HG03175 (cell line): ENCODE data around the gene VSIG2.
"Not testable (repeated sequence)": the region's sequence is repeated elsewhere in the genome, so short reads cannot be mapped to it uniquely, and the experiment has no call there.

Experiments used
- ATAC-seq: cut with Tn5 transposase; IDR thresholded peaks from one replicate; pipeline ENCODE4 v1.9.1; 2021; ENCODE audit warnings: mild to moderate bottlenecking, moderate library complexity; ENCODE audit not compliant: unreplicated experiment

Gene VSIG2, protein sequence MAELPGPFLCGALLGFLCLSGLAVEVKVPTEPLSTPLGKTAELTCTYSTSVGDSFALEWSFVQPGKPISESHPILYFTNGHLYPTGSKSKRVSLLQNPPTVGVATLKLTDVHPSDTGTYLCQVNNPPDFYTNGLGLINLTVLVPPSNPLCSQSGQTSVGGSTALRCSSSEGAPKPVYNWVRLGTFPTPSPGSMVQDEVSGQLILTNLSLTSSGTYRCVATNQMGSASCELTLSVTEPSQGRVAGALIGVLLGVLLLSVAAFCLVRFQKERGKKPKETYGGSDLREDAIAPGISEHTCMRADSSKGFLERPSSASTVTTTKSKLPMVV

DNA sequence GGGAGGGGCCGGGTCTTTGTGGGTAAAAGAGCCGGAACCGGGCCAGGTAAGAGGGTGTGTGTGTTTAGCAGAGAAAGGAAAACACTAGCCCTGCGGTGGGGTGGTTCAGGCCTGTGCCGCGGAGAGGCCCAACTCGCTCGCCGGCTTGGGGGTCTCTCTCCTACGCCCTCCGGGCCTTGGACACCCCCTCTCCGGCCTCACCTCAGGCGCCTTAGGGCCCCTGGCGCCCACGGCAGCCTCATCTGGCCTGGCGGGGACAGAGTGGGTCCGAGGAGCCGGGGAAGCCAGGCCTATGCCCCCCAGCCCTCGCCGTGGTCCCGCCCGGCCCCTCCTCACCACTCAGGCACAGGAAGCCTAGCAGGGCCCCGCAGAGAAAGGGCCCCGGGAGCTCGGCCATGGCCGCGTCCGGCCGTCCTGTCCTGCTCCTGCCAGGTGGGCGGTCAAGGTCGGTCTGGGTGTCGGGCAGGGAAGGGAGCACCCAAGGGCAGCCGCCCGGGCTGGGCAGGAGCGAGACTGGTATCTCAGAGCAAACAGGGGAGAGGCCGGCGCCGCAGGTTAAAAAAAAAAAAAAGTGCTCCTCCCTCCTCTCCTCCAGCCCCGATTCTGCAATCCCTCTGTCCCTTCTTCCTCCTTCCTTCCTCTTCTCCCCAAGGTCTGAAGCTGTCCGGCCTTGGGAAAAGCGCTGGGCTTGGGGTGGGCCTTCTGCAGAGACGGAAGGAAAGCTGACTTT, at the start of gene VSIG2:
VSIG2 (minus strand) TSS at position 515 of the 730 bp plus-strand sequence; CDS start at position 397, 118 bp downstream.
- no peak for ATAC-seq

DNA sequence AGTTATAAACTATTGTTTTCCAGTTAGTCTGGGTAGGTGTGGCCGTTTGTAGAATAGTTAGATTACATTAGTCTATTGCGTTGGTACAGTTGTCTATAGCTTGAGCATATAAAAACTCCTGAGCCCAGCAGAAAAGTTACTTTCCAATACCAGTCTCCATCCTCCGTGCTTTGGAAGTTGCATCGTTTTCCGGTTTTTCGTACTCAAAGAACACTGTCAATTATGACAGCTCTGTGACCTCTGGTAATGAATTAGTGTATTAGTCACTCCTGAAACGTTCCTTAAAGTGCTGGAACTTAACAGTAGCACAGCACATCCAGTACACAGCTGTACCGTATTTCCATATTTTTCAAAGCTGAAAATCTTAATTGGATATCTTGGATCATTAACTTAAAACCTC, 49.0 kb upstream of the VSIG2 start:
- no peak for ATAC-seq

DNA sequence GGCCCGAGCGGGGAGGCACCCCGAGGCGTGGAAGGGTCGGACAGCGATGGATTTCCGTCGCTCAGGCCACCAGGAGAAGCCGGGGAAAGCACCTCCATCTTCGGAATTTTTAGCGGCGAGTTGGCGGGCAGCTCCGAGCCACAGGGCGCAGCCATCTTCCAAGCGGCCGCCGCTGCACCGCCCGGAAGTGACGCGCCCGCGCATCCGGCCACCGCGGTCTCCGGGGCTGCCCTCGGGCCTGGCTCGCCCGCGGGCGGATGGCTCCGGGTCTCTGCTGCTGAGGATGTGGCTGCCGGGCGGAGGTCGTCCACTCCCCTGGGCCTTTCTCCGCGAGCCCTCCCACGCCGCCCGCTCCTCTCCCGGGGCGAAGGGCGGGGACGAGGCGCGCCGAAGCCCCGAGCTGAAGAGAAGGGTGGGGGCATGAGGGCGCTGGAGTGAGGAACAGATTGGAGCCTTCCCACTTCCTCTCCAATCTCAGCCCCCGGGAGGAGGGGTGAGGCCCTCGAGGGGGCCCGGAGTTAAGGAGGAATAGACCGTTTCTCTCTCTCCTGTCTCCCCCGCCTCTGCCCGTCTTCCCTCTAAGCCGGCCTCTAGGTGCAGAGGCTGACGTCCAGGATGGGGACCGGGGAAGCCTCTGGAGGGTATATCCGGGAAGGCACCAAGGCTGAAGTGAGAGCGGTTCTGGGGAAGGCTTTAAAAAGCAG, 48.3 kb upstream of the VSIG2 start, which contains the start of gene MSANTD2:
MSANTD2 (minus strand) TSS at position 181 of the 704 bp plus-strand sequence; CDS start at position 155, 26 bp downstream.
- ATAC-seq: peak; percentile 94

DNA sequence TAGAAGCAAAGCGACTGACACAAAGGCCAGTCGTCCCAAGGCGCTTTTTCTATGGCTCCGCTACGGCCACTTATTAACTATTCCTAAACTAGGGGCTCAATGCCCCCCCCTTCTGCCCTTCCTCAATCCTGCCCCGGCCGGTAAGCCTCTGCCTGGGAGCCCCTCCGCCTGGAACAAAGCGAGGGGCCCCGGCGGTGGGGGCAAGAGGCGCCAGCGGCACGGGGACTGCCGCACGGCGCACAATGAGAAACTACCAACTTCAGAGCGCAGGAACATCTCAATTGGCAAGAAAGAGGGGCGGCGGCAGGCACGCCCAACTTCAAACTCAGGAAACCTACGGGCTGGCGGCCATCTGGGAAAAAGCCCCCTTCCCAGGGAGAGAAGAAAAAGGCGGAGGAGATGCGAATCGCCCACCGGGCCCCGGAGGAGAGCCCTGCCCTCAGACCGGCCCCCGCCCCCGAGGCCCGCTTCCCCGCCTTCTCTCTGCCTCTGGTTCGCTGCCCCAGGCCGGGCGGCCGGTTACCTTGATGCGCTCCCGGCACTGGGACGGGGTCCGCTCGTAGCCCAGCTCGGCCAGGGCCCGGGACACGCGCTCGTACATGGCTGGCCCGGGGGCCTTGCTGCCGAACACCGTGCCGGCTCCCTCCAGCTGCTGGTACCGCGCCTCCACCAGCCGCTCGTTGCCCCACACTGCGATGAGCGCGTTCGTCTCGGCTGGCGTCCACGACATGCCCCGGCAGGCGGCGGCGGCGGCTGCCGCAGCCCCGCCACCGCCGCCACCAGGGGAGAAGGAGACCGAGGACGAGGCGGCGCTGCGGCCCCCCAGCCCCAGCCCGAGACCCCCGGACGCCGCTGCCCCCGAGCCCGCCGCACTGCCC, 47.5 kb upstream of the VSIG2 start:
- peak; percentile 40 for ATAC-seq

DNA sequence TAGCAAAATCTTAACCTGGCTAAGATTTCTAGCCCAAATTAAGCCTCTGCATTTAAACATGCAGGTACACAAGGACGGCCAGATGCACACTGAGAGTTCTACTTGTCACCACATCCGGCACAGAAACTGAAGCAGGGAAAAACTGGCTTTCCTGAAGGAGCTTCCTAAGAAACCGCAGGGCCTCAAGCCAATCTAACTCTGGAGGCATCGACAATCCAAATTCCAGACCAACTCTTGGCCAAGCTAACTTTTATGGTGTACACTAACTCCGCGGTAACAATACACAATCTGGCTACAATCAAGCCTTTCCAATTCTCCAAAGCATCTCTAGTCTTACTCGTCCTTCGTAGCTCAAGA, 46.9 kb upstream of the VSIG2 start:
- peak; percentile 17 for ATAC-seq

DNA sequence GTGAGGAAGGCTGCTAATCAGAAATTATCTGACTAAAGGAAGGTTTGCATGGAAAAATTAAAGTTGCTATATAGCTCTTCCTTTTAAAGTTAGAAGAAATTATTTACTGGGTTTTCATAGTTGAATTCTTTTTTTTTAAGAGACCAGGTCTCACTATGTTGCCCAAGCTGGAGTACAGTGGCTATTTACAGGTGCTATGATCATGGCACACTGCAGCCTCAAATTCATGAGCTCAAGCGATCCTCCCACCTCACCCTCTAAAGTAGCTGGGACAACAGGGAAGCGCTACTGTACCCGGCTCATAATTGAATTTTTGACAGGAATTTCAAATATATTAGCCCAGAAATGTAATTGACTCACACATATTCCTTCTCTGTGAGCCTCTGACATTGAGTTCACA, 44.3 kb upstream of the VSIG2 start:
- ATAC-seq: no peak

DNA sequence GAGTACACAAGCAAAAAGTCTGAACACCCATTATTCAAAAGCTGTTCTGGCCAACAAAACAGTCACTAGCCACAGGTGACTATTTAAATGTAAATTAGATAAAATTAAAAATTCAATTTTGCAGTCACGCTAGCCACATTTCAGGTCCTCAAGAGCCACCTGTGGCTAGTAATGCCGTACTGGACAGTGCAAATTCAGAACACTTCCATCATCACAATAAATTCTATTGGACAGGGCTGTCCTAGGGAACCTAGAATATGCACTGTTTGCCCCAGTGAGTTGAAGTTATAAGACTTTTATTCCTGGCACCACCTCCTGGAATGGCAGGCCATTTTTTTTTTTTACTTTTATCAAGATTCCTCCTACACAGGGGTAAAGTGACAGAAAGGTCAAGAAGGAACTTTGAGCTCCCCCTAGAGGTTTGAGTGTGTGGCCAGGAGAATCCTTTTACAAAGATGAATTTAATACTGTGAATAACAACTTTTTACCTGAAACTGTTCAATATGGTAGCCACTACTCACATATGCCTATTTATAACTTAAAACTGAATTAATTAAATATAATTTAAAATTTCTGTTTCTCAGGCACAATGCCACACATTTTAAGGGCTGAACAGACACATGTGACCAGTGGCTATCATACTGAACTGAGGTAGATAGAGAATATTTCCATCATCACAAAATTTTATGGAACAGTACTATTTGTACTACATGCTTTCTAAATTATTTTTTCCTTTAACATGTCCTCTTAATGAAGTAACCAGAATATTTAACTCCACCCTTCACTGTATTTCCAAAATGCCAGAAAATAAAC, 41.6 kb upstream of the VSIG2 start:
- no peak for ATAC-seq

DNA sequence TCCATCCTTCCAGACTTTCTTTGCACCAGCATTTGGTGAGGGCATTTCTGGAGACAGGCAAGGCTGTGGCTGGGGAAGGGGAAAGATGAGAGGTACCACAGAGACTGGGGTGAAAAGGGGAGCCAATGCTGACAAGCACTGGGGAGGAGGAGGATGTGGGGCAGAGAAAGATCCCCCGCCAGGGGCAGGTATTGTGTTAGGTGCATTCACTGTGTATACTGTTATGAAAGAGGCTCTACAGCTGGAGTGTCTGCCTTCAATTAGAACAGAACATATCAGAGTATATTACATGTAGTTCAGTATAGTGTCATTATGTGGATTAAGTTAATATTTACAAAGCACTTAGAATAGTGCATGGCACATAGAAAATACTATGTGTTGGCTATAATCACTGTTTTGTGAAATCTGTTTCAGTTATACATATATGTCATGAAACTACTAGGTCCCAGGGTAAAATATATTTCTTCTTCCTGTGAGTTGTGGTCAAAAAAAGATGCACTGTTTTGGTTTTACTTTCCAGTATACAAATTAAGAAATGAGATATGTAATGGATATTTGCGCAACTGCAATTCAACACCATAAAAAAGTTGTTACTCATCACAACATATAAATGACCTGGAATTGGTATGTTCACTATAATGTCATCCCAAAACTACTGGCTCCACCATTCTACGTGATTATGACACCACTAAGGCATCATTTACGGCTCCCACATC, 39.7 kb upstream of the VSIG2 start:
- ATAC-seq: peak; percentile 79

DNA sequence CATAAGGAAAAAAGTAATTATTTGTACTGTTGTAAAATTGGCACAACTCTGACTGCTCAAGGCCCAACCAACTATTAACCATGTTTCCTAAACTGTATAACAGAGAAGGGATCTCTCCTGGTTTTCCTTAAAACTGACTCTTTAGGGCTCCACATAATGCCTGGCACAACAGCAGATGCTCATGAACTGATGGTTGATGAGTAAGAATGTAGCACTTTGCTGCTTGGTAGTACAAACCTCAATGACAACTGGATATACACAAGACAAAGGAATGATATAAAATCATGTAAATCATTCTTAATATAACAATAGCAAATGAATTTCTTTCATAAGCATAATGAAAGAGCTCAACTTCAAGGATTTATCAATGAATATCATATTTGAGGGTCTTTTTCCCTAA, 36.5 kb upstream of the VSIG2 start:
- ATAC-seq: no peak

DNA sequence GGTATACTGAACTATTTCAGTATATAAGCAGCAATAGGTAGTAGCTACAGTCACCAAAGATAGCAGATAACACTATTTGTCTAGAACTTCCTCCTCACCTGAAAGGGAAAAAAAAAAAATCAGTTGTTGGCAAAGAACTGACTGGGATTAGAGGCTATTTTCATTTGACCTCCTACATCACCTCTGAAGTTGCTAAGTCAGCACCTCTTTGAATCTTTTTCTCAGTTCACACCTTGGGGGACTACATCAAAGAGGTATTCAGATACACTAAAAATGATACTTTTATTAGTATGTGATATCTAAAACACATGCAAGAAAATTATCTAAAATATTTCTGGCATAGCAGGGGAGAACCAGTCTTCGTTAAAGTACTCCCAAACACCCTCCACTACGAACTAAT, 32.0 kb upstream of the VSIG2 start:
- no peak for ATAC-seq

DNA sequence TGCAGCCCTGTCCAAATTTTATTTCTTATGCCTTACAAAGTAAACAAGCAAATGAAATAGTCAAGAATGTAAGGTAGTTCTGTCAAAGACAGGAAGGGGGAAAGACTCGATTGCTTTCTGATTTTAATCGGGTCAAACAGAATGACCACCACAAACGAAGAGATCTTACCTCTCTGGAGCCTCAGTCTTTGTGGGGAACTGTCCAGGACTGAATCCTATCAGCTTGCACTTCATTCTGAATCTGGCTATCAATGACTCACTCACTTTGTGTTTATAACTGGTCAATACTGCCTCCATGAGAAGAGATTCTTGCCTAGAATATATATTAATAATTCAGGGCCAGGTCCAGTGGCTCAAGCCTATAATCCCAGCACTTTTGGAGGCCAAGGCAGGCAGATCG, 30.9 kb upstream of the VSIG2 start:
- no peak for ATAC-seq

DNA sequence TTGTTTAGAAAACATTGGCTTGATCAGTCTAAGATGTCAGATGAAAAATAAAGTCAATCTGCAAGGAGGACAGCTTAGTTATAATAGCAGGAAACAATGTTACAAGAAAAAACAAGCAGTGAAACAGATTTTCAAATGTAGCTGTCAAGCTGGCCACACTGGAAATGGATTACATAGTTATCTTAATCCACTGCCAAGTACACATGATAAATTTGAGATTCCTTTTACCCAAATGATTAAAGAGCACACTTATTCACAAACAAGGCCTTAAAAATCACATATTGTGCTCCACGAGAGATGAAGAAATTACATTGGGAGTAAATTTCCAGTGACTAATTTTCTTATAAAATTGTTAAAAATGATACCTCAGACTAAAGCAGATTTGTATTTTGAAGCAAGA, 27.5 kb upstream of the VSIG2 start:
- no peak for ATAC-seq

DNA sequence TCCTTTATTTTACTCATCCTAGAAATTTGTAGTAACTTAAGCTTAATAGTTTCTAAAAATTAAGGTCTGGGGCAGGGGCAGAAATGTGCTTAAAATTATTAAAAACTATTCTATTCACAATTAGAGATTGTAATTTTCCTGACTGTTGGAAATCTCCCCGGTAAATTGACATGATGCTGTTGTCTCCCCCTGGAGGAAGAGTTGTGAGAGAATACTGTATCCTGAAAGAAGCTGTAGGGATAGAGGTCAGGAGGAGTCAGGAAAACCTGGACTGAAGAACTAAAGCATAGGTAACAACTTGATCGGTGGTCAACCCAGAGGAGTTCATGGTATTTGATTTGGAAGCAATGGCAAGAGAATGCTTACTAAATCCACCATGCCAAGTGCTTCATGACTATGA, 26.2 kb upstream of the VSIG2 start:
- ATAC-seq: no peak

DNA sequence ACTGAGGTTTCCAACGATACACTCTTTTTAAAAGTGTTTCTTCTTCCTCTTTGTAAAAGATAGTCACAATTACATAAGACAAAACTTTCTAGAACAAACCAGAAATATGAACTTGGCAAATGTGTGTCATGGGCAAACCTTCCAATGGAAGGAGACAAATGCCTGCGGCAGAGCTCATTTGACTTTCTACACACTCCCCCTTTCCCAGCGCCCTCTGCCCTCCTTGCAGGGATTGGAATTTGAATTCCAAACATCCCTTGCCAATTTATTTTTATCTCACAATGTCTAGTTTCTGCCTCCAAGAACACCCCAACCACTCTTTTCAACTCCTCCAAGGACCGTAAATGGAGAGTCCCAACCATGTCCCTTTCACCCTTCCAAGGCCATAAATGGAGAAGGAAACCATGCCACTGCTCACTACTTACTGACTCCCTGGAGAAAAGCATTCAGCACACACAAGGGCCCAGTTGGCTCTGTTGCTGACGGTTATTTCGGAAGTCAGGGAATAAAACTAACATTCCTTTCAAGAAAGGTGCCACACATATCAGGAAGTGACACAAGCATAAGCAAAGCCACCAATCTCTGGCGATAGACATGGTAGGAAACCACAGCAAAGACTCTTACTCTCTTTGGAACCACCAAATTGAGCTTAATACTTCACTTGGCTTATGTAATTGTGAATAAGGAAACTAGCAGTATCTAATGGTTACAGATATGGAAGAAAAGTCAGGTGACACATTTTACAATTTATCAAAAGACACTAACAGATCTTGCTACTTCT, 25.0 kb upstream of the VSIG2 start:
- no peak for ATAC-seq

DNA sequence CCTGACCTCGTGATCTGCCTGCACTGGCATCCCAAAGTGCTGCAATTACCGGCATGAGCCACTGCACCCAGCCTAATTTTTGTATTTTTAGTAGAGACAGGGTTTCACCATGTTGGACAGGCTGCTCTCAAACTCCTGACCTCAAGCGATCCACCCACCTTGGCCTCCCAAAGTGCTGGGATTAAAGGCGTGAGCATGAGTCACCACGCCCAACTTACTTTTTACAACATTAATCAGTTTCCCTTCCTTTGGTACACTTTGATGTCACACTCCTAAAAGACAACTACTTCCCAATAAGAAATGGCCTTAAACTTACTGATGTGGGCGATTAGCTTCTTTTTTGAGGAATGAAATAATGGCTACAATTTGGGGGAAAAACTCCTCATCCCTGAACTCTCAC, 18.9 kb upstream of the VSIG2 start:
- ATAC-seq: not testable (repeated sequence)

DNA sequence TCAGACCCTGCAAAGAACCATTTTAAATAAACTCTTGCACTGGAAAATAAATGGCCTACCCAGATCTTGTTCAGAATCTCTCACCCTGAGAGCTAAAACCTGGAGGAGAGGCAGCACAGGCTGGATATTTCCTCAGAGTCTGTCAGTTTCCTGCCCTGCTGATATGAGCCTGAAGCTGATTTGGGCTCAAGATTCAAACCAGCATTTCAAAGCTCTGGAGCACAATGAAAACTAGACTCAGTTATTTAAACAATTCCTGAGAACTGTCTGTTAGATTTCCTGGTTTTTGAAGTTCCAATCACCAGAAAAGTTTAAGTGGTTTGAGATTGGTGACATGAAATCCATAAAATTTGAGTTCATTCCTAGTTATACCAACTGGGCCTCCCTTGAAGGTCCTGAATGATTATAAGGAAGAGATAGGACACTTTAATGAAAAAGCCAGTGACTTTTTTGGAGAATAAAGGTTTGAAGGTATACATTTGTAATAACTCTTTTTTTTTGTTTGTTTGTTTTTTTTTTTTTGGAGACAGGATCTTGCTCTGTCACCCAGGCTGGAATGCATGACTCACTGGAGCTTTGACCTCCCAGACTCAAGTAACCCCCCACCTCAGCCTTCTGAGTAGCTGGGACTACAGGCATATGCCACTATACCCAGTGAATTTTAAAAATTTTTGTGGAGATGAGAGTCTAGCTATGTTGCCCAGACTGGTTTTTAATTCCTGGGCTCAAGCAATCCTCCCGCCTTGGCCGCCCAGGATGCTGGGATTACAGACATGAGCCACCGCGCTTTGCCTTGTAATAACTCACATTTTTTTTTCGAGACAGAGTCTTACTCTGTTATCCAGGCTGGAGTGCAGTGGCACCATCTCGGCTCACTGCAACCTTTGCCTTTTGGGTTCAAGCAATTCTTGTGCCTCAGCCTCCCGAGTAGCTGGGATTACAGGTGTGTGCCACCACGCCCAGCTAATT, 18.0 kb upstream of the VSIG2 start:
- no peak for ATAC-seq

DNA sequence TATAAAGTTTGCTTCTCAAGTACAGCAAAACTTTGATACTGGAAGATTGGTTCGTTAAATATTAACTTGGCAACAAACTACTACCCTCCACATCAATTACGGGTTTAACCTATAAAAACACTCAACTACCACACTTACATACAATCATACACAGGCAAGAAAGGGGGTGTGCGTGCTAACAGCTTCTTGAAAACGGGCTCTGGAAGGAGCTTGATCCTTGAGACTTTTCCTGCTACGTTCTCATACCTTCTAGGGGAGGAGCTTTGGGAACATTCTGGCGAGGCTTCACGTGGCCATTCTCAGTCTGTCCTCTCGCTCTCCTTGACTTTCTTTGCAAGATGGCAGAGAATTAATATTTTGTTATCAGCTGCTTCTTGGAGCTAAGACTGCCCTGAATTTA, 16.9 kb upstream of the VSIG2 start:
- no peak for ATAC-seq
